Fibroblast of lung (primary cell): ENCODE data around the gene SPTLC1. TPM values are rescaled to one million over a fixed set of nuclear protein-coding genes. Genes with fewer than 3 reads are reported as not detected.

Experiments
- DNase-seq, 2 donors: peaks; one replicate each; pipeline versions ENCODE4 v3.0.0 to v3.0.0-alpha.2; 2010; ENCODE audit warnings: low read depth in 2 of 2
- H2AFZ ChIP-seq: 2 replicates; pipeline ENCODE4 v1.5.1; 2012; ENCODE audit warnings: low read length, control low read depth, inconsistent platforms
- H3K27ac ChIP-seq: 2 replicates; pipeline ENCODE4 v1.5.1; 2011; ENCODE audit warnings: low read length, control low read depth; ENCODE audit not compliant: insufficient read depth
- H3K27me3 ChIP-seq: 2 replicates; pipeline ENCODE4 v1.5.1; 2011; ENCODE audit warnings: mild to moderate bottlenecking, low read length; ENCODE audit not compliant: control insufficient read depth, insufficient read depth
- H3K36me3 ChIP-seq: 2 replicates; pipeline ENCODE4 v1.5.1; 2011; ENCODE audit warnings: low read length; ENCODE audit not compliant: control insufficient read depth, insufficient read depth
- H3K4me1 ChIP-seq: 2 replicates; pipeline ENCODE4 v1.5.1; 2011; ENCODE audit warnings: low read length; ENCODE audit not compliant: control insufficient read depth, insufficient read depth; ENCODE audit errors: extremely low read depth
- H3K4me2 ChIP-seq: 2 replicates; pipeline ENCODE4 v1.5.1; 2011; ENCODE audit warnings: low read length, control low read depth; ENCODE audit not compliant: insufficient read depth; ENCODE audit errors: extremely low read depth
- H3K4me3 ChIP-seq, 4 experiments: fragments of 200-600 bp in 1 of 4; sonication (generic) in 1 of 4; replicated peaks in 1 of 4; 2 replicates each; pipeline ENCODE4 v1.5.1; 2011 to 2016; ENCODE audit warnings: low read length in 4 of 4, low read depth in 3 of 4, mild to moderate bottlenecking in 3 of 4, control low read depth in 2 of 4, inconsistent platforms in 1 of 4, mixed read lengths in 1 of 4; ENCODE audit not compliant: insufficient read depth in 1 of 4; ENCODE audit errors: control extremely low read depth in 1 of 4
- H3K79me2 ChIP-seq: 2 replicates; pipeline ENCODE4 v1.5.1; 2012; ENCODE audit warnings: mild to moderate bottlenecking, low read length, inconsistent platforms; ENCODE audit not compliant: control insufficient read depth, insufficient read depth
- H3K9ac ChIP-seq: 2 replicates; pipeline ENCODE4 v1.5.1; 2011; ENCODE audit warnings: mild to moderate bottlenecking, low read length, control low read depth; ENCODE audit not compliant: insufficient read depth
- H3K9me3 ChIP-seq: 2 replicates; pipeline ENCODE4 v1.5.1; 2012; ENCODE audit warnings: low read depth, low read length; ENCODE audit not compliant: control insufficient read depth, insufficient read depth
- H4K20me1 ChIP-seq: 2 replicates; pipeline ENCODE4 v1.5.1; 2011; ENCODE audit warnings: low read length; ENCODE audit not compliant: control insufficient read depth, insufficient read depth; ENCODE audit errors: extremely low read depth
- CTCF ChIP-seq, 2 donors: IDR thresholded peaks in 1 of 2; conservative IDR thresholded peaks in 1 of 2; 1 replicate in 1 of 2; 2 replicates in 1 of 2; pipeline ENCODE4 v1.5.1; 2011 to 2012; ENCODE audit warnings: low read length in 2 of 2, control low read depth in 1 of 2, inconsistent platforms in 1 of 2, low read depth in 1 of 2, mild to moderate bottlenecking in 1 of 2
- EZH2 ChIP-seq: IDR thresholded peaks from 2 replicates; pipeline ENCODE4 v1.5.1; 2012; ENCODE audit warnings: low read length, control low read depth, mild to moderate bottlenecking; ENCODE audit errors: missing control alignments
- polyA plus RNA-seq, 2 donors: library from polyadenylated mRNA; depleted of rRNA in 1 of 2; stranded (reverse) in 1 of 2; unstranded in 1 of 2; fragments of >200 nt; gene quantifications; 2 replicates each; pipeline ENCODE4 v1.2.1, GENCODE V29; 2011 to 2012; ENCODE audit warnings: missing spikeins in 1 of 2
- total RNA-seq: library from RNA; depleted of rRNA; stranded (reverse); fragments of >200 nt; gene quantifications from 2 replicates; pipeline ENCODE4 v1.2.1, GENCODE V29; 2014

Gene SPTLC1
- total and polyA plus RNA-seq, 2 donors (not counting 1 experiment from before 2014, with no cell fraction given), result 97.8 to 138 TPM

GRCh38 chr9:92001244-92001643, 114.0 kb downstream of the SPTLC1 start:
- no peaks in the 10 kb centered on the region for H3K79me2 ChIP-seq
- no peaks in the 10 kb centered on the region for H4K20me1 ChIP-seq
- no peaks in the 10 kb centered on the region for H3K27me3 ChIP-seq
- no peak overlapping the region for H3K27ac ChIP-seq
- TF ChIP-seq EZH2 (no peak), CTCF (conservative IDR thresholded peaks at IDR 0.05 in 1 of 2, IDR thresholded peaks at IDR 0.05 in 1 of 2; ENCODE audit: low read depth in 1 of 2, low read length in 2 of 2) (no peak)
- H3K4me3 ChIP-seq, result no peak overlapping the region
- H3K4me2 ChIP-seq, result no peak overlapping the region
- no peak overlapping the region for H2AFZ ChIP-seq
- no peak for DNase-seq
- no peaks in the 10 kb centered on the region for H3K4me1 ChIP-seq
- H3K36me3 ChIP-seq, result no peaks in the 10 kb centered on the region
- H3K9me3 ChIP-seq, result no peaks in the 10 kb centered on the region
- H3K9ac ChIP-seq, result no peak overlapping the region

GRCh38 chr9:91995000-91995655, 120.1 kb downstream of the SPTLC1 start:
- TF ChIP-seq EZH2 (no peak), CTCF (conservative IDR thresholded peaks at IDR 0.05 in 1 of 2, IDR thresholded peaks at IDR 0.05 in 1 of 2; ENCODE audit: low read depth in 1 of 2, low read length in 2 of 2) (no peak)
- DNase-seq, result no peak
- H2AFZ ChIP-seq, result no peak overlapping the region

GRCh38 chr9:91994422-91994821, 120.8 kb downstream of the SPTLC1 start:
- no peaks in the 10 kb centered on the region for H4K20me1 ChIP-seq
- no peak overlapping the region for H3K4me3 ChIP-seq
- no peak overlapping the region for H3K4me2 ChIP-seq
- H3K4me1 ChIP-seq, result no peaks in the 10 kb centered on the region
- no peak overlapping the region for H3K9ac ChIP-seq
- H3K27me3 ChIP-seq, result peaks cover 5% of the 10 kb centered on the region
- H2AFZ ChIP-seq, result no peak overlapping the region
- no peak overlapping the region for H3K27ac ChIP-seq
- H3K9me3 ChIP-seq, result no peaks in the 10 kb centered on the region
- no peak for DNase-seq
- no peaks in the 10 kb centered on the region for H3K79me2 ChIP-seq
- no peak for TF ChIP-seq CTCF (conservative IDR thresholded peaks at IDR 0.05 in 1 of 2, IDR thresholded peaks at IDR 0.05 in 1 of 2; ENCODE audit: low read depth in 1 of 2, low read length in 2 of 2)
- TF ChIP-seq EZH2, result no peak
- no peaks in the 10 kb centered on the region for H3K36me3 ChIP-seq

More at GRCh38 chr9:91995000-91995655, 120.1 kb downstream of the SPTLC1 start:
- Histone ChIP-seq H3K79me2 (no peaks in the 10 kb centered on the region), H4K20me1 (no peaks in the 10 kb centered on the region), H3K4me2 (no peak overlapping the region), H3K4me1 (no peaks in the 10 kb centered on the region), H3K9ac (no peak overlapping the region), H3K27me3 (peaks cover 5% of the 10 kb centered on the region), H3K9me3 (no peaks in the 10 kb centered on the region), H3K27ac (no peak overlapping the region), H3K4me3 (no peak overlapping the region), H3K36me3 (no peaks in the 10 kb centered on the region)
